Activated CD8-positive, alpha-beta memory T cell treated with anti-CD3 and anti-CD28 coated beads, Interleukin-2, amount 50 U/mL, for 4 hours (primary cell): Measurements from ENCODE around the gene GIGYF1.
"Not testable (repeated sequence)": the region's sequence is repeated elsewhere in the genome, so short reads cannot be mapped to it uniquely, and the experiment has no call there.

Experiments used
- DNase-seq: peaks from one replicate; pipeline ENCODE4 v3.0.0-alpha.2; 2020

GIGYF1 gene

GRCh38 chr7:100708395-100708794 lies 14.3 kb upstream of the GIGYF1 start:
- DNase-seq, result no peak

DNA sequence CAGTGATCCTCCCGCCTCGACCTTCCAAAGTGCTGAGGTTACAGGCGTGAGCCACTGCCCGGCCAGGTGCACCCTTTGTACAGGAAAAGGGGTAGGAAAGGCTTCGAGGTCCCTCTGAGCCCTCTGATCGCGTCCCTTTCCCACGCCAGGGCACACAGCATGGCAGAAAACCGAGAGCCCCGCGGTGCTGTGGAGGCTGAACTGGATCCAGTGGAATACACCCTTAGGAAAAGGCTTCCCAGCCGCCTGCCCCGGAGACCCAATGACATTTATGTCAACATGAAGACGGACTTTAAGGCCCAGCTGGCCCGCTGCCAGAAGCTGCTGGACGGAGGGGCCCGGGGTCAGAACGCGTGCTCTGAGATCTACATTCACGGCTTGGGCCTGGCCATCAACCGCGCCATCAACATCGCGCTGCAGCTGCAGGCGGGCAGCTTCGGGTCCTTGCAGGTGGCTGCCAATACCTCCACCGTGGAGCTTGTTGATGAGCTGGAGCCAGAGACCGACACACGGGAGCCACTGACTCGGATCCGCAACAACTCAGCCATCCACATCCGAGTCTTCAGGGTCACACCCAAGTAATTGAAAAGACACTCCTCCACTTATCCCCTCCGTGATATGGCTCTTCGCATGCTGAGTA lies 12.7 kb upstream of the GIGYF1 start:
- DNase-seq, result no peak

GRCh38 chr7:100705753-100706671 lies 12.0 kb upstream of the GIGYF1 start, which contains the start of gene POP7:
Gene POP7 (plus strand): TSS chr7:100706121. CDS start chr7:100706831, 710 bp downstream.
- peak; percentile 98 for DNase-seq

DNA sequence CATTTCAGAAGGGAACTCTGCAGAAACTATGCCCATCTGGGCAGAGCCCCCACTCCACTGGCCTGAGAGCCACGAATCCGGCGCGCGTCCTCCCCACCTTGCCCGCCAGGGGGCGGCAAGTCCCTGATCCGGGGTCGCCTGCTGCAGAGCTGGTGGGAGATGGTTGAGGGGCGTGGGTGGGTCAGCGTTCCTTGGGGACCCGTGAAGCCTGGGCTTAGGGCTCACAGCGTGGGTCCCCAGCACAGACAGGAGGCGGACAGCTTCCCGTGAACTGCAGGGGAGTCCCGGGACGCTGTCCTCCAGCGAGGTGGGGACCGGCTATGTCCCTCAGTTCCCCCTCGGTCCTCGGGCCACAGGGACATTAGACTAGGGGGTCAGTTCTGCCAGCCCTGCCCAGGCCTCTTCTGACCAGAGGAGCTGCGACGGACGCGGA lies 11.3 kb upstream of the GIGYF1 start:
- peak; percentile 81 for DNase-seq

- not testable (repeated sequence) for DNase-seq
Observed at GRCh38 chr7:100701089-100701488, 7.0 kb upstream of the GIGYF1 start.

DNA sequence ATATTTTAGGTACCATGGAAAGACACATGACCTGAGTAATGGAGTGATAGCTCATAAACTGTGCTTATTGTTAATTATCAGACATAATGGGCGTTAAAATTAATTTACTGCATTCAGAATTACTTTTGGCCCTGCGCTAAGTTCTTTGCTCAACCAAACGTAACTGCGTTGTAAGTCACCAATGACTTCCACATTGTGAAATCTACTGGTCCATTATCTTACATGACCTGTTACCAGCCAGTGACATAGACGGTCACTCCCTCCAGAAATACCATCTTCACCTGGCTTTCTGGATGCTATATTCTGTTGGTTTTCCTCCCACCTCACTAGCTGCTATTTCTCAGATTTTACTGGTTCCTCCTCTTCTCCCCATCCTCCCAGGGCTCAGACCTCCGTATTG lies 5.0 kb upstream of the GIGYF1 start:
- no peak for DNase-seq

GRCh38 chr7:100696123-100696521 lies 2.1 kb upstream of the GIGYF1 start:
- DNase-seq, result no peak

GRCh38 chr7:100693312-100694097 lies 545 bp downstream of the GIGYF1 start:
- DNase-seq, result no peak

DNA sequence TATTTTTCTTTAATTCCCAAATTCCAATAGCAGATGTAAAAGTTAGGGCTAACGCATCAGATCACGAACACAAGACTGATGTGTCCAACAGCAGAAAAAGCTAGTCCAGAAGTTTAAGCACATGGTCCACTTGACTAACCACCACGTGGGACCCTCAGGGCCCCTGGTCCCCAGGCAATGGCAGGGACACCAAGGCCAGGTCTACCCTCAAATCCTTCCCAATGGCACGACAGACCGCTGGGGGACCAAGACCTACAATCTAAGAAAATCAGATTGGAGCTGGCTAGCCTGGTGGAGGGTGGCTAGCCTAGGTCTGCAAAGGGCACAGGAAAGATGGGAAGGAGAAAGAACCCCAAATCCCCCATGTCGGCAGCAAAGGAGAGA lies 1.5 kb downstream of the GIGYF1 start:
- no peak for DNase-seq

- peak; percentile 82 for DNase-seq
Observed at GRCh38 chr7:100691676-100692577, 2.1 kb downstream of the GIGYF1 start.

DNA sequence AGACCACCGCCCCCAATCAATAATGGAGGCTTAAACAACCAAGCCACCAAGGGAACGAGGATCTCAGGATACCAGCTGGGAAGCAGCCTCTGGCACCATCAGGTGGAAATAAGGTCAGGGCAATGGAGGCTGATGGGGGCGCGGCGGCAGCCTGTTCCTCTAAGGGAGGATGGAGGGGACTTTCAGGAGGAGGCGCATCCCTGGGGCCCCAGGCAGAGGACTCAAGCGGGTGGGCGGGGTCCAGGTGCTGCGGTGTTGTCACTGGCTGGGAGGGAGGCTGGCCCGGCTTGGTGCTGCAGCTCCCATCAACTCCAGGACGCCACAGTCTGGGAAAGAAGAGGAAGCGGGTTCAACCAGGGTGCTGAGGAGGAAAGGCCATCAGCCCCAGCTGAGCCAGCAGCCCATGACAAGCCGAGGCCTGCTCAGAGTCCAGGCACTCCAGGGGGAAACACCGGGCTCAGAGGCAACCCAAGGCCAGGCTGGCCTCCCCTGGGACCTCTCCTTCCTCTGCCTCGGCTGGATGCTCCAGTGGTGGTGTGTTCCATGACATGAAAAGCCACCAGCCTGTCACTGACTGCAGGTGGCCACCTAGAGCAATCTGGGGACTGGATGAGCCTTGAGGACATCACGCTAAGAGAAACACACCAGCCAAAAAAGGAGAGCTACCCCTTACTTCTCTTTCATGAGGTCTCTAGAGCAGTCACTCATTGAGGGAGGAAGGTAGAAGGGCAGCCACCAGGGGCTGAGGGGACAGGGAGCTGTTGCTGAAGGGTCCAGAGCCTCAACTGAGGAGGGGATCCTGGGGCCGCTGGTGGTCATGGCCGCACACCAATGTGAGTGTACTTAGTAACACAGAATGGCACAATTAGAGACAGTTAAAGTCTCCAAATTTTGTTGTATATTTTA lies 4.6 kb downstream of the GIGYF1 start:
- DNase-seq, result no peak

DNA sequence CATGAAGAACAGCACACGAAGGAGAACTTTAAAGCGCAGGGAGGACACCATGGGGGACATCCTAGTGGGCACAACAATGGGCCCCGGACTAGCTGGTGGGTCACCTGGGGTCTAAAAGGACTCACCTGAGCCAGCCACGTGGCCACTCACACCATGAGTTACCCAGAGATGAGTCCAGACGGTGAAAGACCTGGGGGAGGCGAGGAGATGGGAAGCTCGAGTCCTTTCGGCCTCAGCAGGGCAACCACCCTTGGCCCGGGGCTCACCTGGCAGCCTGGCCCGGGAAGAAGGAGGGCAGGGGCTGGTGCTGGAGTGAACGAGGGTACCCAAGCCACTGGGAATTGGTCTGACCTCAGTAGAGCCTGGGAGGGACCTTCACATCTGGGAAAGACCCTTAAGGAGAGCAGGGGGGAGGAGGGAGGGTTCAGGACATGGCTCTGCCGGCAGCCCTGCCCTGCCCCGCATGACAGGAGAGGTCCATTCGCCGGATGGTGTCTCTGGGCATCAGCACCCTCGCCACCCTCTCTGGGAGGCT lies 5.7 kb downstream of the GIGYF1 start:
- no peak for DNase-seq

- no peak for DNase-seq
Observed at GRCh38 chr7:100687751-100688300, 6.2 kb downstream of the GIGYF1 start.

GRCh38 chr7:100687261-100687660 lies 6.8 kb downstream of the GIGYF1 start:
- DNase-seq, result no peak

GRCh38 chr7:100686822-100687211 lies 7.2 kb downstream of the GIGYF1 start:
- no peak for DNase-seq

DNA sequence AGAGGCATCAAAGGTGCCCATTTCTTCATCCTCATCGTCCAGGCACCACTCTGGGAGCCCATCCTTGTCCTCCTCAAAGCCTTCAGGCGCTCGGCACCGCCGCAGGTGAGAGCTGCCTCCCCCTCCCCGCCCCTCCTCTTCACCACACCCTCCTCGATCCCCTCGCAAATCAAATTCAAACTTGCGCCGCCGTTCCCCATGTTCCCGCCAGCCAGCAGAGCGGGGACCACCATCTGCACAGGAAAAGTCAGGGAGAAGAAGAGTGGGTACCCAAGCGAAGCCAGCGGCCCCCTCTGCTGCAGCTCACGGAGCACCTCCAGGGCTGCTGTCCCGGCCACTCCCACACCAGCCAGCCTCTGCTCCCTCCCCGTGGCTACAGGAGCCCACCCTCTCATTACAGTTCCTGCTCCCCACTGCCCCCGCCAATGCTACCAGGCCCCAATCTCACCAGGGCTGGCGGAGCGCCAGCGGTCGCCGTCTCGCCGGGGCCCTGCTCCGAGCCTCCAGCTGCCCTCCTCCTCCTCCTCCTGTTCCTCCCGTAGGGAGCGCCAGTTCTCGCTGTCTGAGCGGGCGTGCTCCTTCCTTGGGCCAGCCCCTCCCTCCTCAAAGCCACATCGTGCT lies 7.7 kb downstream of the GIGYF1 start:
- no peak for DNase-seq

- no peak for DNase-seq
Observed at GRCh38 chr7:100685631-100686145, 8.4 kb downstream of the GIGYF1 start.

DNA sequence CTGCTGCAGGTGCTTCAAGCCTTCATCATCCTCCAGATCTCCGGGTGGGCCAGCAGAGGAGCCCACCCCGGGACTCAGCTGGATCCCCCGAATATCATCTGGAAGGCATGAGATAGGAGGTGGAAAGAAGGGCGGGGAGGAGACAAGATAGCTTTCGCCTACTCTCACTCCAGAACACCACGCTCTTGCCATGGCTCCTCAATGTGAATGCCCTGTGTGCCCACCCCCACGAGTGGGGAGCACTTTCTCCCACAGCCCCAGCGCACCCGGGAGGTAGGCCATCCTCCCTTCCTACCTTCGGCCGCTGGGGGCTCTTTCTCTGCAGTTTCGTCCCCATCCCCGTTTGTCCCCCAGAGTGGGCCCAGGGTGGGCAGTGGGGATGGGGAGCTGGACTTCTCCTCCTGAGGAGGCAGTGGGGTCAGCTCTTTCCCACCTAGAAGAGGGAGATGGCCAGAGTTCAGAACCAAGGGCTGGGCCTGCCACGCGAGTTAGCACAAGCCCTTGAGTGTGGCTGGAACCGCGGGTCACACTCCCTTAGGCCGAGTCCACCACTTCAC lies 8.9 kb downstream of the GIGYF1 start:
- no peak for DNase-seq

DNA sequence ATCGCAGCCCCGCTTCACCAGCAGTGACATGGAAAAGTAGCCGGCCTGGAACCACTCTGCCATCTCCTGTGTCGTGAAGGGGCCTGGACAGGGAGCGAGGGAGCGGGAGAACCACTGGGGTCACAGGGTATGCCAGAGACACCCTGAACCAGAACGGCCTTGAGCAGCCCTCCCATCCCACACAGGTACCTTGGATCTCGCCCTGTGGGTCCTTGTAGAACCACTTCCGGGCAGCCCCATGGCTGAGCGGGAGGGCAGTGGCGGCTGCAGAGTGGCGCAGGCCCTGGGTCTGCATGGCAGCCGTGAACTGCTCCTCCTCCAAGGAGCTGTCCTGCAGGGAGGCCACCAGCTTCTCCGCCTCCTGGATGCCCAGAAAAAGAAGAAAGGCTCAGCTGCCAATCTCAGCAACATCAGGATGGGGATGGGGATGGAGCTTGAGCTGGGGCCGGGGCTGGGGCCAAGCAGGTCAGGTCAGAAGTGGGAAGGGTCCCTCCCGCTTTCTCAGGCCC lies 9.5 kb downstream of the GIGYF1 start:
- no peak for DNase-seq
